ENCODE results near the gene CLEC18C.
"Not testable (repeated sequence)": the region's sequence is repeated elsewhere in the genome, so short reads cannot be mapped to it uniquely, and the experiment has no call there.

The CLEC18C gene

GRCh38 chr16:70218586-70218985 lies 45.0 kb downstream of the CLEC18C start:
- DNase-seq, result not testable (repeated sequence)

- DNase-seq, result not testable (repeated sequence)
Observed at GRCh38 chr16:70222574-70222973, 49.0 kb downstream of the CLEC18C start.

GRCh38 chr16:70223216-70223615 lies 49.6 kb downstream of the CLEC18C start:
- not testable (repeated sequence) for DNase-seq

GRCh38 chr16:70223971-70224513 lies 50.5 kb downstream of the CLEC18C start:
- not testable (repeated sequence) for DNase-seq

- DNase-seq, result not testable (repeated sequence)
Observed at GRCh38 chr16:70224645-70225044, 51.1 kb downstream of the CLEC18C start.

GRCh38 chr16:70225430-70225829 lies 51.8 kb downstream of the CLEC18C start:
- DNase-seq, result not testable (repeated sequence)

GRCh38 chr16:70226024-70226423 lies 52.4 kb downstream of the CLEC18C start:
- not testable (repeated sequence) for DNase-seq

- DNase-seq, result peak; percentile 3
Observed at GRCh38 chr16:70231831-70232230, 58.2 kb downstream of the CLEC18C start.

All from NCI-H69 (cell line).